ENCODE measurements around the gene GMDS.

The GMDS gene

GRCh38 chr6:1997702-1998101 is 247.7 kb downstream of the GMDS start:
- no peak for DNase-seq (ENCODE audit: low spot score)
- TF ChIP-seq CTCF (IDR thresholded peaks at IDR 0.05; ENCODE audit: extremely low read depth, missing control alignments) = no peak

DNA sequence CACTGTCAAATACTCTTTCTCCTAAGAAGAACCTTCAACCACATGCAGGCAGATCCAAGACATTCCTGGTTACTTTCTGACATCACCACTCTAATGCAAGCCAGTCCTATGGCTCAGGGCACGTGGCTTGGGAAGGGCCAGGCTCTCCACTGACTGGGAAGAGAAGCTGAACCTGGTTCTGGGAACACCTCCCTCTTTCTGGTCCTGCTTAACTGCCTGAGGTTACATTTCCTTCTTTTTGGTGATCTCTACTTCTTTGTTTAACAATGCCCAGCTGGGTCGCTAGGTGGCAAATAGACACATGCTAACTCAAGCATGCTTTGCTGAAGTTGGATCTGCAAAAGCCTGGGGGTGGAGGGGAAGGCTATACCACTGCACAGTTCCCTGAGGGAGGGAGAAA is 249.8 kb downstream of the GMDS start:
- no peak for TF ChIP-seq CTCF (IDR thresholded peaks at IDR 0.05; ENCODE audit: extremely low read depth, missing control alignments)
- DNase-seq (ENCODE audit: low spot score) = no peak

DNA sequence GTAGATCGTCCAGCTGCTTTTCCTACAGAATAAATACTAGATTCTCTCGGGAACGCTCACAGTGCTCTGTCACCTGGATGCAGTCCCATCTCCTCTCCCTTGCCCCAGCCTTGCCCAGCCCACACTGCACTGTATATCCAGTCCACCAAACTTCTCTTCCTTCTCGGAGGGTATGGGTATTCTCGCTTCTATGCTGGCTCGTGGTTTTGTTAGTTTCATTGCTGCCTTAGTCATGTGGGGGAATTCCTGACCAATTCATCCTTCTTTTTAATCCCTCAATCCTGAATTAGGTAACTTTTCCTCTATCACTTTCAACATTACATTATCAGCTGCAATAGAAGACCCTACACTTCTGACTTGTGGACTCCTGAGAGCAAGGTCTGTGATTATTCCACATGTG is 252.4 kb downstream of the GMDS start:
- DNase-seq (ENCODE audit: low spot score) = no peak
- TF ChIP-seq CTCF (IDR thresholded peaks at IDR 0.05; ENCODE audit: extremely low read depth, missing control alignments) = no peak

DNA sequence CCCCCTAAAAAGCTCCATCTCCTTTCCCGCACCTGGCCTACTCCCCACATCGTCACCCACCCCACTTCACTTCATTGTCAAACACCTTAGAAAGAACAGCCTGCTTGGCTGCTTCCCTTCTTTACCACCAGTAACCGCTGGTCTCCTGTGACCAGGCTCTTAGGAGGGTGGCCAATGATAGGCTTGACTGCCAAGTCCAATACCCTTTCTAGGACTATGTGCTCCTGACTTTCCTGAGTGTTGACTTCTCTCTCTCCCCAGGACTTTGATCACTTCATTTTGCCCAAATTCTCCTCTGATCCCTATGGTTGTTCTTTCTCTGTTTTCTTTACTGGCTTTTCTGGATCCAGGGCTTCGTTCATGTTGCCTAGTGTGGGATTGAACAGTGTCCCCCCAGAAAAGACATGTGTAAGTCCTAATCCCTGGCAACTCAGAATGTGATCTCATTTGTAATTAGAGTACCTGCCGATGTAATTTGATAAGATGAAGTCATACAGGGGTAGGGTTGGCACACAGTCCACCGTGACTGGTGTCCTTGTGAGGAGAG is 254.0 kb downstream of the GMDS start:
- TF ChIP-seq CTCF (IDR thresholded peaks at IDR 0.05; ENCODE audit: extremely low read depth, missing control alignments) = no peak
- no peak for DNase-seq (ENCODE audit: low spot score)

DNA sequence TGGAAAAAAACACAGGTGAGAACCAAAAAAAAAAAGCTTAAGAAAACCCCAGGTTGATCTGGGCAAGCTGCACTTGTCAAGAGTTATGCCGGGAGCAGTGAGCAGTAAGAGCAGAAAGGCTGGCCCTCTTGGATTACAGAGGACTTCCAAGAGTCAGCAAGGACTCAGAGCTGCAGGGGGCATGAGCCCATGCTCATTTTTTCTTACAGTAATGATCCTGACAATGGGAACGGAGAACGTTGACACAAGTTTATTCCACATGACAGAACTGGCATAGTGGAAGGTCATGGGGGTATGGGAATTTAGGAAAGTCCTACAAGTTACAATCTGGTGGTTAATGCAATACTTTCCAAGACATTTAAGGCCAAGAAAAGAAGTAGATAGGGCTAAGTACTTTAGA is 256.6 kb downstream of the GMDS start:
- DNase-seq (ENCODE audit: low spot score) = no peak
- no peak for TF ChIP-seq CTCF (IDR thresholded peaks at IDR 0.05; ENCODE audit: extremely low read depth, missing control alignments)

DNA sequence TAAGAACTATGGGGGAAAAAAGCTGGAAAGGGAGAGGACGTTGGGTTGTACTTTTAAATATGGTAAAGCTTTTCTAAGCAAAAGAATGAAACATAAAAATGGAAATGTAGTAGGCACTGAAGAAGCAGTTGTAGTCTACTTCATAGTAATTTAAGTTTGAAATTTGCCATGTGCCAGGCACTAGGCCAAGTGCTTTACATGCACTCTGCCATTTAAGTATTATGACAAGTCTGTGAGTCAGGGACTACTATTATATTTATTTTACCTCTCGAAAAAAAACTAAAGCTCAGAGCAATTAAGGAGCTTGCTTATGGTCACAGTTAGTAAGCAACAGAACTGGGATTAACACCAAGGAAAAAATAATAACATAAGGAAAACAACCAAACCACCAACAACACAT is 257.8 kb downstream of the GMDS start:
- no peak for DNase-seq (ENCODE audit: low spot score)

More for the DNA sequence above, 257.8 kb downstream of the GMDS start:
- TF ChIP-seq CTCF (IDR thresholded peaks at IDR 0.05; ENCODE audit: extremely low read depth, missing control alignments) = no peak

Data from GM20000 (cell line).